Measurements from ENCODE around the gene CDC14B.
"Not testable (repeated sequence)": the region's sequence is repeated elsewhere in the genome, so short reads cannot be mapped to it uniquely, and the experiment has no call there.

CDC14B gene

DNA sequence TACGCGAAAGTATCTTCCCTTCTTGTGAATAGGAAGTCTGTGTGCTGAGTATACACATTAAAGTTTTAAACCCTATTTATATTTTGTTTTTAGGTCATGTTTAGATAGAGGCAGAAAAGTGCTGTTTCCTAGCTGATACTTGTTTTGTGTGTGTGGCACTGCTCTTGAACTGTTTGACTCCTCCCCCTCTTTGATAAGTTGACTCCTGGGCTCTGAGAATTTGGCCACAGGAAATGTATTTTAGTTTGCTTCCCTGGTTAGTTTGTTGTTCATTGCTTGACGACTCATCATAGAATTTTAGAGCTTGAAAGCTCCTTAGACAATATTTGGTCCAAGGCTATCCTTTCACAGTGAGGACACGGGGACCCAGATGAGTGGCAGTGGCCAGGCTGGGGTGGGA, 2.0 kb upstream of the CDC14B start:
- DNase-seq = no peak

DNA sequence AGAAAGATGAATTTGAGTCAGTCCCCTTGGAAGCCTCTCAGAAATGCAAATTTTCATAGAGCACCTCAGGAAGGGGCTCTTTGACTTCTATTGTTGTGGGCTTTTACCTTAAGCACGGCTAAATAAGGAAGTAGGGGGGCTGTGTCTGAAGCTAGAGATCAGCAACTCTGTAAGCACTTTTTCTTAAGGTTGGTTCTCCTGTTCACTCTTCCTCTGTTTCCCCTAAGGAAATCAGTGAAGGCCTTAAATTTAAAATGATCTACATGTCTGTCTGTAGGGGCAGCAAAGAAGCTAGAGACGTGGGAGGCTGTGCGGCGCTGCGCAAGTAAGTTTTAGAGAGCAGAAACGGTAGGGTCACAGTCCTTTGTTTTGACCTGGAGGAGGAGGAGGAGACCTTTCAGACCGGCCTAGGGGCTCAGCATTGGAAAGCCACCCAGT, 1.2 kb upstream of the CDC14B start:
- DNase-seq = no peak

DNA sequence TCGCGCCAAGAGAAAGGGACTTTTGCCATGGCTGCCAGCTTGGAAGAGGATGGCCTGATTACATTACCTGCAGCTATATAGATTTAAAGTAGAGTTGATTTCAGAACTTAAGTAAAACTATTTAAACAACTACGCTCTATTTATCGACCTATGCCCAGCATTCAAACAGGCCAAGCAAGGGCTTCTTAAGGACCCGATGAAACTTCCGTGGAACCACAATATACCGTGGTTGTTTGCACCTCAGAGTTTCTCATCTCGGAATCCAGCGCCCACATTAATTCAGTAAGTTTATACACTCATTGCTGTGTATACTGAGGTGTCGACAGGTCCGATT, 505 bp upstream of the CDC14B start:
- DNase-seq = no peak

- no peak for DNase-seq
These were observed 548 bp downstream of the CDC14B start for GRCh38 chr9:96619124-96619465.

GRCh38 chr9:96618209-96619123, 1.2 kb downstream of the CDC14B start:
- no peak for DNase-seq

- no peak for DNase-seq
These were observed 2.0 kb downstream of the CDC14B start for GRCh38 chr9:96617439-96618185.

- DNase-seq = no peak
These were observed 2.7 kb downstream of the CDC14B start for GRCh38 chr9:96616817-96617438.

DNA sequence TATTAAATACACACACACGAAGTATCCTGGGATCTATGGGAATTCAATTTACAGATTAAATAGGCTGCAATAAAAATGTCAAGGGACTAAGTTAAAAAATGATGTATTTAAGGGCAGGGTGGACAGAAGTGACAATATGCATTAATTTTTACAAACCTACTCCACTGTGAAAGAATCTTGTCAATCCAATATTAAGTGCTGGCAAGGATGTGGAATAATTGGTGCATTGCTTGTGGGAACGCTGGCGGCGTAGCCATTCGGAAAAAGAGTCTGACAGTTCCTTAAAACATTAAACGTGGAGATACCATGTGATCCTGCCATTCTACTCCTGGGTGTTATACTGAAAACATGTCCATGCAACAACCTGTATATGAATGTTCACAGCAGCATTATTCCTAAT, 4.2 kb downstream of the CDC14B start:
- no peak for DNase-seq

DNA sequence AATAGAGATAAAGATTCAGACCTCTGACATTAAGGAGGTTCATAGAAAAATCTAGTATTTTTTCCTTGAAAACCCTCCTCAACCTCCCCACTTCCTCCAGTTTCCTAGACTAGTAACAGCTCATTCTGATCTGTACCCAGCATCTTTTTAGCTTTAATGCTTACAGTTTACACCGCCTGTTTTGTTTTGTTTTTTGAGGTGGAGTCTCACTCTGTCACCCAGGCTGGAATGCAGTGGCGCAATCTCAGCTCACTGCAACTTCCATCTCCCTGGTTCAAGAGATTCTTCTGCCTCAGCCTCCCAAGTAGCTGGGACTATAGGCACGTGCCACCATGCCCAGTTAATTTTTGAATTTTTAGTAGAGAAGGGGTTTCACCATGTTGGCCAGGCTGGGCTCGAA, 5.0 kb downstream of the CDC14B start:
- DNase-seq = not testable (repeated sequence)

- no peak for DNase-seq
These were observed 6.6 kb downstream of the CDC14B start for GRCh38 chr9:96612966-96613589.

- no peak for DNase-seq
These were observed 7.3 kb downstream of the CDC14B start for GRCh38 chr9:96612105-96612965.

- DNase-seq = no peak
These were observed 8.3 kb downstream of the CDC14B start for GRCh38 chr9:96611302-96611701.

DNA sequence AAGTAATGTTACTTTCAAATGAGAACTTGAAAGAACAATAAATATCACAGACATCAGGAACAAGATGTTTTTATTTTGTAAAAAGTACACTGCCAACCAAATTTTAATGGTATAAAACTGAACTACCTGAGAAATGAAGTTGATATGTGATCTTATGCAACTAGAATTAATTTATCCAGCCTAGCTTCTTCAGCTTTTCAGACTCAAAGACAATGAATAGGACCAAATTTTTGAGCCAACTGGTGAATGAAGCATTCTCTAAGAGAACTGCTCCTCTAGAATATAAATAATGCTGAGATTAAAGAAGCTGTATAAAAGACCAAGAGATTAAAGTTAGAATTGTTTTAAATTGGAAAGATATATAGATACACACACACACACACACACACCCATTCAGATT, 9.9 kb downstream of the CDC14B start:
- no peak for DNase-seq

DNA sequence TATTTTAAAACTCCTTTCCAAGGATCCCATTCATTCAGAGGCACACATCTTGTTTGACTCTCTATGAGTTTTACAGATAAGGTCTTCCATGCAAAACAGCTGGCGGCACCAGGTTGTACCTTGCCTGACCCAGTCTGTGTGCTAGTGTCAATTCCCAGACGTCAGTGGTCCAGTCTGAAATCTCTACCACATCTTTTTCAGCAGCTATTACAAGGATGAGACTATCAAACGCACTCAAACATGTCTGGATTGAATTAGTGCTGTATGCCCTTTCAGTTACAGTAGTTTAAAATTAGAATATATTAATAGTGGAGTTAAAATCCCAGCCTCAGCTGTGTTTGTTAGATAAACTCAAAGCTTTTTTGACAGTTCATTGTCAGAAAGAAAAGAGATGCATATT, 11.7 kb downstream of the CDC14B start:
- no peak for DNase-seq

DNA sequence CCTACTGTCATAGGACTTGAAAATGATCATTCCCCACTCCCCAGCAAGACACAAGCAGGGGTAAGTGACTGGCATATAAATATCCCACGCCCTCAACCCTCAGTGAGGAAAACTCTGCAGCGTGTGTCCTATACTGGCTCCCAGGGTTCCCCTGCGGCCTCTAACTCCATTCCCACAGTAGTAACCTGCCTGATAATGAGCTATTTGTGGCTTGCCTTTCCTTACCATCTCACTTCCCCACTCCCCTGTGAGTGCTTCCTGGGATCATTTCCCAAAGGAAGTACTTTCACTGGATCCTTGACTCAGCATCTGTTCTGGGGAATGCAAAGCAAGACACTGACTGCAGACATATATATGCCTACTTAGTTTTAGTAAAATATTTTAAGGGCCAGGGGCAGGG, 14.3 kb downstream of the CDC14B start:
- no peak for DNase-seq

- no peak for DNase-seq
These were observed 15.7 kb downstream of the CDC14B start for GRCh38 chr9:96604004-96604319.

DNA sequence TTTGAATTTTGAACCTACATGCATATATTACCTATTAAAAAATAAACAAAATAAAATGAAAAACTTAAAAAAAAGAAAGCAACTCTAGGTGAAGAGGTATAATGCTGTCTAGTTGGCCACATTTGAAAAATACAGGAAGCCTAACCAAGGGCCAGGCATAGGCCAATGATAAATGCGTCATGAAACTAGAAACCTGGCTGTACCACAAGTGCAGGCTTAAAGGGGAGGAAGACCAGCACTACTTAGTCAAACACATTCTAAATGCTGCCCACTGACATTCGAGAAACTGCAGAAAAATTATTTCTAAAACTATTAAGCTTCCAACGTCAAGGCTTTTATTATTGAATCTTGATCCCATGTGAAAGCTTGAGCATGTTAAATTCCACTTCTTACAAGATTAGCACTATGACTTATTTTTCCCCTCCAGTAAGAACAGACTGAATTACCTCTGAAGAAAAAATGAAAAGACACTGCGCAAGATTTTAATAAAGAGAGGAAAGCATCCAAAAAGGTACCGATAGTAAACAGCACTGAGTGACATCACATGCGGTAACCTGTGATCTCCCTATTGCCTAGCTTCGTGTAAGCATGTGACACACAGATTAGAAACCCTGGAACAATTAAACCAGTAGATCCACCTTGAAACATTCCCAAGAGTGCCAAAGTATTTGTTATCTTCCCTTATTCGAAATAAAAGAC, 16.2 kb downstream of the CDC14B start:
- no peak for DNase-seq

DNA sequence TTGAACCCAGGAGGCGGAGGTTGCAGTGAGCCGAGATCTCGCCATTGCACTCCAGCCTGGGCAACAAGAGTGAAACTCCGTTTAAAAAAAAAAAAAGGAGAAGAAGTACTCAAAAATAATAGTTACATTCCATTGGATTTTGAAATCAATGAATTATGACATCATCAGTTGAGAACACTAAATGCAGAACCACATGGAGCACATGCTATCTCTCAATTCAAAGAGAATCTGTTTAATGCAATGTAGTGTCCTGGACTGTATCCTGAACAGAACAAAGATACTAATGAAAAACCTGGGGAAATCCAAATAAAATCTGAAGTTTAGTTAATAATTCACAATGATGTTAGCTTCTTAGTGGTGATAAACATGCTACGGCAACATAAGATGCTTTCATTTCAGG, 20.3 kb downstream of the CDC14B start:
- DNase-seq = no peak

DNA sequence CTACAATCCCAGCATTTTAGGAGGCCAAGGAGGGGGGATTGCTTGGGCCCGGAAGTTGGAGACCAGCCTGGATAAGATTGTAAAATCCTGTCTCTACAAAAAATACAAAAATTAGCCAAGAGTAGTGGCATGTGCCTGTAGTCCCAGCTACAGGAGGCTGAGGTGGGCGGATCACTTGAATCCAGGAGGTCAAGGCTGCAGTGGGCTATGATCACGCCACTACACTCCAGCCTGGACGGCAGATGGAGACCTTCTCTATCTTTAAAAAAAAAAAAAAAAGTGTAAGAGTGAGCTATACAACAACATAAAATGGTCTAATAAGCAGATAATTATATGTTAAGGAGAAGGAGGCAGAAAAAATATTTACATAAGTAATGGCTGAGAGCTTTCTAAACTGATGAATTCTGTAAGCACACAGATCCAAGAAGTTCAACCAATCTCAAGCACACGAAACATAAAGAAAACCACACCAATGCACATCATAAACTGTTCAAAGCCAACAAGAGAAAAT, 23.0 kb downstream of the CDC14B start:
- DNase-seq = no peak

DNA sequence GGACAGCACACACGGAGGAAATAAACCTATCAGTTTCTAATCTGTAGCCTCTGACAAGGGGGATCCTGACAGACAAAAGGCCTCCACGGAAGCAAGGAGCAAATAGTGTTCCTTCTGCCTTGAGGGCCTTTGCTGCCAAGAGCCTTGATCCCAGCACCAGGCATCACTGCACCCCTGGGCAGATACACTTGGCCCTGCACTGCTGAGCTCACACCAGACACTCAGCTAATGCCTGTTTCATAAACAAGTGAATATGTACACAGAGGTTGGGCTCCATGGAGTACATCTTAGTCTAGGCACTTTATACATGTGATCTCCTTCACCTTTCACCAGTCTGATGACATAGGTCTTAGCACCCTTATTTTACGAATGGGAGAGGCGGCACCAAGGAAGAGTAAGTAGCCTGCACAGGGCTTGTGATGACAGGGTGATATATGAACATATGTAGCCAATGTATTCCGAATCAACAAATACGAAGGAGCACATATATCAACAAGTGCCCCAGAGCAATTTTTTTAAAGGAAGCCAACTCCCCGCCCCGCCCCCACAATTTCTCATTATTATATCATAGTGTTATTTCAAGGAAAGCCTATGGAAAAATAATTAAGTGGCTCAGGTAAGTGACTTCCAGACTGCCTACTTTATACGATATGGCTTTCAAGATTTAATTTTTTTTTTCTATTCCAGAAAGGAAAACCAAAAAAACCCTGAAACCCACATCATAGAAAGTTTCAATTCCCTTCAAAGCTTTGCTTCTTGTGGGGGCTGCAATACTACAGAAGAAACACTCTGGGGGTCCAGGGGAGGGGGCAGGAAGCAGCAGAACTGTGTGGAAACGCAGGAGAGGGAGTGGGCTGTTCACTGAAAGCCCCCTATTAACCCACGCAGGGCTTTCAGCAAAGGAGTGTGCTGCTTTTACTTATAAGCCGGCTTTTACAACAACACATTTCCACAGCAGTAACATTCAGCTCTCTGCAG, 32.0 kb downstream of the CDC14B start:
- no peak for DNase-seq

- no peak for DNase-seq
These were observed 34.2 kb downstream of the CDC14B start for GRCh38 chr9:96585426-96585825.
